H9 (cell line): ENCODE results near the gene TNFAIP6. TPM values are rescaled to one million over a fixed set of nuclear protein-coding genes. Genes with fewer than 3 reads are reported as not detected.

Experiments
- DNase-seq: peaks from one replicate; pipeline ENCODE4 v3.0.0-alpha.2; 2017
- H2AFZ ChIP-seq: one replicate; pipeline ENCODE4 v1.6.1; 2013; ENCODE audit warnings: mild to moderate bottlenecking, low read length, control low read depth, moderate library complexity
- H2AK5ac ChIP-seq: 2 replicates; pipeline ENCODE4 v1.6.1; 2013; ENCODE audit warnings: low read length, control low read depth, mixed read lengths; ENCODE audit not compliant: insufficient read length
- H2BK120ac ChIP-seq: one replicate; pipeline ENCODE4 v1.6.1; 2013; ENCODE audit warnings: low read depth, mild to moderate bottlenecking, low read length, control low read depth, inconsistent platforms; ENCODE audit not compliant: poor library complexity, severe bottlenecking
- H2BK12ac ChIP-seq: 2 replicates; pipeline ENCODE4 v1.6.1; 2013; ENCODE audit warnings: low read length, control low read depth, mixed read lengths, low read depth; ENCODE audit not compliant: insufficient read length
- H2BK15ac ChIP-seq: 2 replicates; pipeline ENCODE4 v1.6.1; 2013; ENCODE audit warnings: low read depth, low read length, control low read depth
- H2BK20ac ChIP-seq: one replicate; pipeline ENCODE4 v1.6.1; 2013; ENCODE audit warnings: low read depth, mild to moderate bottlenecking, low read length, control low read depth, inconsistent platforms; ENCODE audit not compliant: poor library complexity, severe bottlenecking
- H2BK5ac ChIP-seq: 2 replicates; pipeline ENCODE4 v1.6.1; 2013; ENCODE audit warnings: low read length, control low read depth, mixed read lengths; ENCODE audit not compliant: insufficient read length
- H3K14ac ChIP-seq: 2 replicates; pipeline ENCODE4 v1.6.1; 2013; ENCODE audit warnings: low read length, control low read depth; ENCODE audit not compliant: insufficient read depth
- H3K18ac ChIP-seq: 2 replicates; pipeline ENCODE4 v1.6.1; 2013; ENCODE audit warnings: low read depth, mild to moderate bottlenecking, mixed read lengths, low read length, control low read depth; ENCODE audit not compliant: insufficient read length
- H3K23ac ChIP-seq: 2 replicates; pipeline ENCODE4 v1.6.1; 2013; ENCODE audit warnings: low read length, control low read depth, mixed read lengths, low read depth; ENCODE audit not compliant: insufficient read length
- H3K23me2 ChIP-seq: 2 replicates; pipeline ENCODE4 v1.6.1; 2013; ENCODE audit warnings: low read depth, mild to moderate bottlenecking, mixed read lengths, low read length, control low read depth; ENCODE audit not compliant: insufficient read length, poor library complexity, severe bottlenecking
- H3K27ac ChIP-seq: 2 replicates; pipeline ENCODE4 v1.5.1; 2013; ENCODE audit warnings: low read length, control low read depth, mixed read lengths, low read depth; ENCODE audit not compliant: insufficient read length
- H3K27me3 ChIP-seq: 2 replicates; pipeline ENCODE4 v1.6.1; 2013; ENCODE audit warnings: low read length, control low read depth, inconsistent platforms; ENCODE audit not compliant: insufficient read depth
- H3K4ac ChIP-seq: 2 replicates; pipeline ENCODE4 v1.6.1; 2013; ENCODE audit warnings: low read depth, mild to moderate bottlenecking, control low read depth, inconsistent platforms, low read length, moderate library complexity
- H3K4me1 ChIP-seq: 2 replicates; pipeline ENCODE4 v1.6.1; 2013; ENCODE audit warnings: low read length, control low read depth, inconsistent platforms; ENCODE audit not compliant: insufficient read depth
- H3K4me2 ChIP-seq: 2 replicates; pipeline ENCODE4 v1.6.1; 2013; ENCODE audit warnings: low read length, control low read depth, mixed read lengths; ENCODE audit not compliant: insufficient read length, insufficient read depth
- H3K56ac ChIP-seq: 2 replicates; pipeline ENCODE4 v1.6.1; 2013; ENCODE audit warnings: low read depth, mild to moderate bottlenecking, mixed read lengths, low read length, control low read depth; ENCODE audit not compliant: insufficient read length
- H3K79me1 ChIP-seq: 2 replicates; pipeline ENCODE4 v1.6.1; 2013; ENCODE audit warnings: low read depth, mild to moderate bottlenecking, moderate library complexity, low read length, control low read depth, inconsistent platforms; ENCODE audit not compliant: insufficient read depth, poor library complexity, severe bottlenecking
- H3K79me2 ChIP-seq: 2 replicates; pipeline ENCODE4 v1.6.1; 2013; ENCODE audit warnings: low read length, control low read depth, inconsistent platforms; ENCODE audit not compliant: insufficient read depth
- H3K9ac ChIP-seq: 2 replicates; pipeline ENCODE4 v1.6.1; 2013; ENCODE audit warnings: low read length, control low read depth, mixed read lengths; ENCODE audit not compliant: insufficient read length; ENCODE audit errors: extremely low read depth
- H3K9me3 ChIP-seq: one replicate; pipeline ENCODE4 v1.6.1; 2013; ENCODE audit warnings: low read depth, low read length, inconsistent platforms; ENCODE audit not compliant: control insufficient read depth
- H3T11ph ChIP-seq: one replicate; pipeline ENCODE4 v1.6.1; 2013; ENCODE audit warnings: mild to moderate bottlenecking, low read length, control low read depth, inconsistent platforms
- H4K20me1 ChIP-seq: one replicate; pipeline ENCODE4 v1.6.1; 2013; ENCODE audit not compliant: control insufficient read depth, insufficient read length, insufficient read depth
- H4K5ac ChIP-seq: 2 replicates; pipeline ENCODE4 v1.6.1; 2013; ENCODE audit warnings: low read depth, mild to moderate bottlenecking, mixed read lengths, low read length, control low read depth; ENCODE audit not compliant: insufficient read length
- H4K8ac ChIP-seq: replicated peaks from 2 replicates; pipeline ENCODE4 v1.6.1; 2013; ENCODE audit warnings: low read length, control low read depth, mixed read lengths, low read depth; ENCODE audit not compliant: insufficient read length
- H4K91ac ChIP-seq: 2 replicates; pipeline ENCODE4 v1.6.1; 2013; ENCODE audit warnings: low read depth, mild to moderate bottlenecking, moderate library complexity, mixed read lengths, low read length, control low read depth; ENCODE audit not compliant: insufficient read length
- H3K27ac Mint-ChIP-seq, 3 experiments: 2 replicates in 2 of 3; 3 replicates in 1 of 3; pipeline ENCODE4 v1.8.0; 2020 to 2021; ENCODE audit warnings: mixed read lengths in 3 of 3, mild to moderate bottlenecking in 1 of 3, moderate library complexity in 1 of 3
- H3K27me3 Mint-ChIP-seq: 2 replicates; pipeline ENCODE4 v1.8.0; 2021; ENCODE audit warnings: low read depth, mild to moderate bottlenecking, moderate library complexity, mixed read lengths
- H3K36me3 Mint-ChIP-seq, 3 experiments: 2 replicates in 2 of 3; 3 replicates in 1 of 3; pipeline ENCODE4 v1.8.0; 2020 to 2021; ENCODE audit warnings: low read depth in 3 of 3, mixed read lengths in 3 of 3; ENCODE audit not compliant: insufficient read depth in 1 of 3
- H3K4me1 Mint-ChIP-seq, 2 experiments: 2 replicates each; pipeline ENCODE4 v1.8.0; 2020; ENCODE audit warnings: mixed read lengths in 2 of 2
- H3K4me3 Mint-ChIP-seq, 2 experiments: 2 replicates in 1 of 2; 3 replicates in 1 of 2; pipeline ENCODE4 v1.8.0; 2020 to 2021; ENCODE audit warnings: mild to moderate bottlenecking in 2 of 2, mixed read lengths in 2 of 2, moderate library complexity in 1 of 2
- H3K9me3 Mint-ChIP-seq, 2 experiments: 2 replicates in 1 of 2; 3 replicates in 1 of 2; pipeline ENCODE4 v1.8.0; 2020; ENCODE audit warnings: mild to moderate bottlenecking in 2 of 2, mixed read lengths in 2 of 2, moderate library complexity in 1 of 2
- CTCF ChIP-seq: fragments of 200-600 bp; sonication (generic); conservative IDR thresholded peaks from 3 replicates; pipeline ENCODE4 v1.8.0; 2021; ENCODE audit warnings: antibody characterized with exemption, mild to moderate bottlenecking
- WGBS: extraction: QIAGEN DNeasy Blood & Tissue Kit; methylation state at CpG from one replicate; pipeline ENCODE4 v1.1.7; 2013; ENCODE audit warnings: missing lambda C conversion rate, low lambda C conversion rate, mixed read lengths; ENCODE audit not compliant: insufficient read length; ENCODE audit errors: extremely low coverage; 5-methylcytosine and 5-hydroxymethylcytosine counted together
- total RNA-seq: library from RNA; stranded (reverse); gene quantifications from 2 replicates; pipeline ENCODE4 v1.2.1, GENCODE V29; 2021

Gene TNFAIP6
- total RNA-seq, 1 experiment from 2014 or later = 1.2 TPM

GRCh38 chr2:151359768-151360461 lies 2.5 kb downstream of the TNFAIP6 start:
- no CpG with 5 or more reads among the region's 4 CpGs for WGBS
- H3K56ac ChIP-seq = no peak overlapping the region
- no peaks in the 10 kb centered on the region for H3K23me2 ChIP-seq
- H3K14ac ChIP-seq = no peak overlapping the region
- H4K91ac ChIP-seq = no peak overlapping the region
- no peak overlapping the region for H2BK5ac ChIP-seq
- H3K27ac ChIP-seq = no peak overlapping the region
- peaks cover 15% of the 10 kb centered on the region; the same call in 1 of the 2 replicates for H3K4me1 ChIP-seq
- H3K4ac ChIP-seq = no peak overlapping the region
- H3K27me3 ChIP-seq = no peaks in the 10 kb centered on the region
- no peaks in the 10 kb centered on the region for H3K27me3 Mint-ChIP-seq
- H2BK15ac ChIP-seq = no peak overlapping the region
- H3K4me1 Mint-ChIP-seq = peaks cover 29 to 36% of the 10 kb centered on the region in 2 experiments
- DNase-seq = no peak
- H3K36me3 Mint-ChIP-seq = peaks cover 0 to 5% (median 2%) of the 10 kb centered on the region in 3 experiments; a peak in 2 of 7 replicates
- H3K9ac ChIP-seq = no peak overlapping the region
- H2AK5ac ChIP-seq = no peak overlapping the region
- H3K23ac ChIP-seq = no peak overlapping the region
- H4K5ac ChIP-seq = no peak overlapping the region
- H3K9me3 Mint-ChIP-seq = no peaks in the 10 kb centered on the region; a peak in 2 of 5 replicates
- H2BK120ac ChIP-seq = no peak overlapping the region
- no peaks in the 10 kb centered on the region for H4K20me1 ChIP-seq
- TF ChIP-seq CTCF = no peak
- H3T11ph ChIP-seq = no peak overlapping the region
- no peak overlapping the region for H3K4me3 Mint-ChIP-seq
- H3K27ac Mint-ChIP-seq = no peak overlapping the region
- no peak overlapping the region for H3K18ac ChIP-seq
- no peaks in the 10 kb centered on the region for H3K79me2 ChIP-seq
- no peak overlapping the region for H2BK20ac ChIP-seq
- H4K8ac ChIP-seq = no peak overlapping the region
- no peaks in the 10 kb centered on the region for H3K9me3 ChIP-seq
- H2BK12ac ChIP-seq = no peak overlapping the region
- H3K79me1 ChIP-seq = no peaks in the 10 kb centered on the region
- H2AFZ ChIP-seq = no peak overlapping the region
- H3K4me2 ChIP-seq = no peak overlapping the region
